ENCODE data around the gene LIPG.
A peak's percentile ranks its signal among the peaks of the same experiment; 100 is the strongest.

The LIPG gene

GRCh38 chr18:49638891-49639557 is 77.2 kb downstream of the LIPG start:
- Histone ChIP-seq H3K4me1 (ENCODE audit: control insufficient read depth, insufficient read depth, low read length) (no peaks in the 10 kb centered on the region), H3K9me3 (ENCODE audit: control insufficient read depth, insufficient read depth, low read depth, low read length) (no peaks in the 10 kb centered on the region), H3K36me3 (ENCODE audit: control insufficient read depth in 2 of 2, insufficient read depth in 1 of 2, low read length in 2 of 2) (no peaks in the 10 kb centered on the region), H3K27ac (ENCODE audit: extremely low read depth, low read depth, low read length) (no peak overlapping the region), H3K4me3 (ENCODE audit: low read depth, low read length) (no peak overlapping the region)
- no peak for TF ChIP-seq ZBTB10 (tag by site-specific recombination; IDR thresholded peaks at IDR 0.05)
- TF ChIP-seq GLIS1 (tag by site-specific recombination; IDR thresholded peaks at IDR 0.05): peak; percentile 49; the same call in 1 of the 2 replicates
- POLR2A ChIA-PET: no interaction called here
- CTCF ChIA-PET: interaction anchor here (0.8 kb wide), 1 partner anchor 22 kb away, joined by 3 read pairs; no protein-coding TSS in a partner anchor

- no peaks in the 10 kb centered on the region for H3K4me1 ChIP-seq (ENCODE audit: control insufficient read depth, insufficient read depth, low read length)
- no peak overlapping the region for H3K27ac ChIP-seq (ENCODE audit: extremely low read depth, low read depth, low read length)
- CTCF ChIA-PET: interaction anchor here (0.7 to 0.8 kb wide), 2 partner anchors 21 to 219 kb away, joined by 3 read pairs; no protein-coding TSS in a partner anchor
- no peak overlapping the region for H3K4me3 ChIP-seq (ENCODE audit: low read depth, low read length)
- H3K9me3 ChIP-seq (ENCODE audit: control insufficient read depth, insufficient read depth, low read depth, low read length): no peaks in the 10 kb centered on the region
- no peak for TF ChIP-seq HIC1 (tag by site-specific recombination; IDR thresholded peaks at IDR 0.05)
- no peak for TF ChIP-seq ZNF510 (tag by site-specific recombination; IDR thresholded peaks at IDR 0.05; ENCODE audit: insufficient replicate concordance)
- no peak for TF ChIP-seq ZNF426 (tag by site-specific recombination; IDR thresholded peaks at IDR 0.05)
- TF ChIP-seq ZNF16 (tag by site-specific recombination; IDR thresholded peaks at IDR 0.05; ENCODE audit: low read depth): no peak
- no peak for TF ChIP-seq ZNF558 (tag by site-specific recombination; IDR thresholded peaks at IDR 0.05)
- TF ChIP-seq ZNF341 (tag by site-specific recombination; IDR thresholded peaks at IDR 0.05; ENCODE audit: low read depth): no peak
- TF ChIP-seq INSM2 (tag by site-specific recombination; IDR thresholded peaks at IDR 0.05): no peak
- TF ChIP-seq SP3 (tag by site-specific recombination; IDR thresholded peaks at IDR 0.05): no peak
- no peak for TF ChIP-seq ZNF2 (tag by site-specific recombination; IDR thresholded peaks at IDR 0.05)
- TF ChIP-seq ZNF423 (tag by site-specific recombination; IDR thresholded peaks at IDR 0.05): no peak
- no peaks in the 10 kb centered on the region for H3K36me3 ChIP-seq (ENCODE audit: control insufficient read depth in 2 of 2, insufficient read depth in 1 of 2, low read length in 2 of 2)
- POLR2A ChIA-PET: no interaction called here
Observed at GRCh38 chr18:49639643-49640391, 78.0 kb downstream of the LIPG start.

GRCh38 chr18:49640741-49641140 is 78.9 kb downstream of the LIPG start:
- Histone ChIP-seq H3K36me3 (ENCODE audit: control insufficient read depth in 2 of 2, insufficient read depth in 1 of 2, low read length in 2 of 2) (no peaks in the 10 kb centered on the region), H3K27ac (ENCODE audit: extremely low read depth, low read depth, low read length) (no peak overlapping the region), H3K9me3 (ENCODE audit: control insufficient read depth, insufficient read depth, low read depth, low read length) (no peaks in the 10 kb centered on the region), H3K4me1 (ENCODE audit: control insufficient read depth, insufficient read depth, low read length) (no peaks in the 10 kb centered on the region; the same call in 1 of the 2 replicates), H3K4me3 (ENCODE audit: low read depth, low read length) (no peak overlapping the region)
- CTCF ChIA-PET: interaction anchor here (0.9 kb wide), 1 partner anchor 36 kb away, joined by 3 read pairs; no protein-coding TSS in a partner anchor
- POLR2A ChIA-PET: no interaction called here
- no peak for TF ChIP-seq ZNF311 (tag by site-specific recombination; IDR thresholded peaks at IDR 0.05; ENCODE audit: borderline replicate concordance)
- TF ChIP-seq ZNF580 (tag by site-specific recombination; IDR thresholded peaks at IDR 0.05): no peak
- no peak for TF ChIP-seq INSM2 (tag by site-specific recombination; IDR thresholded peaks at IDR 0.05)
- TF ChIP-seq ZNF501 (tag by site-specific recombination; IDR thresholded peaks at IDR 0.05): no peak
- no peak for TF ChIP-seq ZFHX2 (tag by site-specific recombination; conservative IDR thresholded peaks at IDR 0.05)
- TF ChIP-seq BCL11B (tag by site-specific recombination; IDR thresholded peaks at IDR 0.05; ENCODE audit: low read depth): no peak
- TF ChIP-seq ZNF274 (IDR thresholded peaks at IDR 0.05; ENCODE audit: low read length): no peak
- no peak for TF ChIP-seq ZNF274 (tag by site-specific recombination; IDR thresholded peaks at IDR 0.05; ENCODE audit: borderline replicate concordance)
- no peak for TF ChIP-seq KLF9 (tag by site-specific recombination; IDR thresholded peaks at IDR 0.05; ENCODE audit: low read depth)
- TF ChIP-seq ZNF48 (tag by site-specific recombination; IDR thresholded peaks at IDR 0.05): no peak
- TF ChIP-seq ZNF626 (tag by site-specific recombination; IDR thresholded peaks at IDR 0.05): no peak
